ENCODE data around the gene PARP8. TPM values are rescaled to one million over a fixed set of nuclear protein-coding genes. Genes with fewer than 3 reads are reported as not detected.

PARP8 gene
- polyA plus RNA-seq, 1 donor (not counting 4 experiments of a cell fraction or from before 2014, with no cell fraction given): 29.1 TPM

GRCh38 chr5:50800410-50800809, 134.0 kb downstream of the PARP8 start:
- H3K9me1 ChIP-seq (ENCODE audit: control insufficient read depth, extremely low read depth, insufficient read depth, low read length): no peaks in the 10 kb centered on the region
- DNase-seq (ENCODE audit: low read depth, low spot score) (no peak), FAIRE-seq (no peak)
- H3K4me1 ChIP-seq (ENCODE audit: control insufficient read depth, extremely low read depth, insufficient read depth, low read length): no peaks in the 10 kb centered on the region
- peaks cover 0 to 1% of the 10 kb centered on the region in 2 experiments for H3K36me3 ChIP-seq (ENCODE audit: control insufficient read depth in 2 of 2, extremely low read depth in 1 of 2, insufficient read depth in 2 of 2, low read length in 2 of 2)
- H3K4me3 ChIP-seq (ENCODE audit: control insufficient read depth in 2 of 3, extremely low read depth in 1 of 3, insufficient read depth in 2 of 3, low read depth in 1 of 3, low read length in 3 of 3): no peak overlapping the region
- no peaks in the 10 kb centered on the region for H3K79me2 ChIP-seq (ENCODE audit: control insufficient read depth, insufficient read depth, low read length)
- no peaks in the 10 kb centered on the region for H3K27me3 ChIP-seq (ENCODE audit: control insufficient read depth, extremely low read depth, insufficient read depth, low read length)
- dilution Hi-C loops (cut with MboI; ENCODE audit: extremely low pct_ligation_motif_present, low sequenced_read_pairs): no loop called here
- H3K9me3 ChIP-seq (ENCODE audit: control insufficient read depth, low read depth, low read length): no peaks in the 10 kb centered on the region
- H3K27ac ChIP-seq (ENCODE audit: control insufficient read depth, insufficient read depth, low read length): no peak overlapping the region
- no peak overlapping the region for H3K9ac ChIP-seq (ENCODE audit: control insufficient read depth, extremely low read depth, insufficient read depth, low read length)
- TF ChIP-seq EZH2 (IDR thresholded peaks at IDR 0.05; ENCODE audit: low read length): no peak
- TF ChIP-seq CTCF (optimal IDR thresholded peaks at IDR 0.05 in 1 of 3, IDR thresholded peaks at IDR 0.05 in 1 of 3, conservative IDR thresholded peaks at IDR 0.05 in 1 of 3; ENCODE audit: extremely low read depth in 1 of 3, insufficient read depth in 2 of 3, low read length in 3 of 3): no peak
- H2AFZ ChIP-seq (ENCODE audit: control insufficient read depth, low read length): no peak overlapping the region
- H4K20me1 ChIP-seq (ENCODE audit: control insufficient read depth, extremely low read depth, insufficient read depth, low read length): no peaks in the 10 kb centered on the region
- no peak overlapping the region for H3K4me2 ChIP-seq (ENCODE audit: control insufficient read depth, extremely low read depth, insufficient read depth, low read depth, low read length)

DNA sequence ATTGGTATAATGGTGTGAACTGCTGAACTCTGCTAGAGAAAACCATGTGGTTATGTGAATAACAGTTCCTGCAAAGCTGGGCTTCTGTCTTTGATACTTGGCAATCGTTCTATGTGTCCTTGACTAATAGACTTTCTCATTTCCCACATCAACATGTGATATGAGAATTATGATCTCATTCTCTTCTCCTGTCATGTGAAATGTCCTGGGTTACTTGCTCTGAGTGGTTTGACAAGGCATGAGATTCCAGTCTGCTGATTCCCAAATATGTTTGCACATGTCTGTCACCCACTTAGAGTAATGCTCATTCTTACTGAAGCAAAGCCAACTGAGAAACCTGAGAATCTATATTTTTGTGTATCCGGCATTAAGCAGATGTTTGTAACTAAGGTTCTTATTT, 141.2 kb downstream of the PARP8 start:
- FAIRE-seq (peak; percentile 73), DNase-seq (ENCODE audit: low read depth, low spot score) (peak; percentile 56)
- Histone ChIP-seq H3K27me3 (ENCODE audit: control insufficient read depth, extremely low read depth, insufficient read depth, low read length) (no peaks in the 10 kb centered on the region), H3K4me2 (ENCODE audit: control insufficient read depth, extremely low read depth, insufficient read depth, low read depth, low read length) (no peak overlapping the region), H3K9me3 (ENCODE audit: control insufficient read depth, low read depth, low read length) (no peaks in the 10 kb centered on the region), H3K9ac (ENCODE audit: control insufficient read depth, extremely low read depth, insufficient read depth, low read length) (no peak overlapping the region), H3K27ac (ENCODE audit: control insufficient read depth, insufficient read depth, low read length) (no peak overlapping the region), H3K36me3 (ENCODE audit: control insufficient read depth in 2 of 2, extremely low read depth in 1 of 2, insufficient read depth in 2 of 2, low read length in 2 of 2) (no peaks in the 10 kb centered on the region), H3K9me1 (ENCODE audit: control insufficient read depth, extremely low read depth, insufficient read depth, low read length) (no peaks in the 10 kb centered on the region), H3K4me1 (ENCODE audit: control insufficient read depth, extremely low read depth, insufficient read depth, low read length) (peaks cover 10% of the 10 kb centered on the region), H3K79me2 (ENCODE audit: control insufficient read depth, insufficient read depth, low read length) (no peaks in the 10 kb centered on the region), H4K20me1 (ENCODE audit: control insufficient read depth, extremely low read depth, insufficient read depth, low read length) (no peaks in the 10 kb centered on the region), H2AFZ (ENCODE audit: control insufficient read depth, low read length) (no peak overlapping the region), H3K4me3 (ENCODE audit: control insufficient read depth in 2 of 3, extremely low read depth in 1 of 3, insufficient read depth in 2 of 3, low read depth in 1 of 3, low read length in 3 of 3) (no peak overlapping the region)
- dilution Hi-C loops (cut with MboI; ENCODE audit: extremely low pct_ligation_motif_present, low sequenced_read_pairs): no loop called here
- TF ChIP-seq CTCF (optimal IDR thresholded peaks at IDR 0.05 in 1 of 3, IDR thresholded peaks at IDR 0.05 in 1 of 3, conservative IDR thresholded peaks at IDR 0.05 in 1 of 3; ENCODE audit: extremely low read depth in 1 of 3, insufficient read depth in 2 of 3, low read length in 3 of 3) (no peak), EZH2 (IDR thresholded peaks at IDR 0.05; ENCODE audit: low read length) (no peak)
